SK-N-SH treated with all-trans-retinoic acid at 6 μM for 48 hours (cell line): Measurements from ENCODE around the gene LOXL3.

ENCODE experiments used
- ARNTL ChIP-seq: fragments of 450-650 bp; formaldehyde crosslinking; IDR thresholded peaks from 2 replicates; pipeline ENCODE4 v1.5.0; 2020; ENCODE audit warnings: low read depth, mild to moderate bottlenecking, moderate library complexity, borderline replicate concordance
- CSDC2 ChIP-seq: fragments of 250-450 bp; sonication (Bioruptor Pico); IDR thresholded peaks from 2 replicates; pipeline ENCODE4 v1.5.0; 2020; ENCODE audit warnings: mild to moderate bottlenecking, moderate library complexity
- ISL1 ChIP-seq: fragments of 250-450 bp; sonication (Bioruptor Pico); IDR thresholded peaks from 2 replicates; pipeline ENCODE4 v2.1.2; 2022; ENCODE audit warnings: mild to moderate bottlenecking, moderate library complexity
- PATZ1 ChIP-seq: fragments of 250-450 bp; sonication (Bioruptor Pico); IDR thresholded peaks from 2 replicates; pipeline ENCODE4 v1.8.0; 2020; ENCODE audit warnings: mild to moderate bottlenecking, moderate library complexity, borderline replicate concordance
- RARB ChIP-seq: fragments of 250-450 bp; sonication (Bioruptor Pico); IDR thresholded peaks from 2 replicates; pipeline ENCODE4 v1.8.0; 2021; ENCODE audit warnings: mild to moderate bottlenecking, moderate library complexity
- SNAI2 ChIP-seq: fragments of 250-450 bp; sonication (Bioruptor Pico); IDR thresholded peaks from 2 replicates; pipeline ENCODE4 v1.5.0; 2020; ENCODE audit warnings: mild to moderate bottlenecking, moderate library complexity
- ZC3H10 ChIP-seq: fragments of 250-450 bp; sonication (Bioruptor Pico); IDR thresholded peaks from 2 replicates; pipeline ENCODE4 v1.5.1; 2021; ENCODE audit warnings: mild to moderate bottlenecking, moderate library complexity
- ZNF565 ChIP-seq: fragments of 450-650 bp; formaldehyde crosslinking; conservative IDR thresholded peaks from 2 replicates; pipeline ENCODE4 v1.5.0; 2020; ENCODE audit warnings: low read depth, mild to moderate bottlenecking, moderate library complexity
- TF ChIP-seq, protein P1 (sequence below): fragments of 250-450 bp; sonication (Bioruptor Pico); IDR thresholded peaks from 2 replicates; pipeline ENCODE4 v1.5.1; 2021; ENCODE audit warnings: mild to moderate bottlenecking, moderate library complexity
- TF ChIP-seq, protein P2 (sequence below): fragments of 250-450 bp; sonication (Bioruptor Pico); IDR thresholded peaks from 2 replicates; pipeline ENCODE4 v1.5.1; 2020; ENCODE audit warnings: low read depth, mild to moderate bottlenecking, moderate library complexity

GRCh38 chr2:74510272-74510671 is 43.5 kb downstream of the LOXL3 start:
- no peak for TF ChIP-seq SNAI2 (CRISPR knock-in tag)
- TF ChIP-seq, protein P1, sequence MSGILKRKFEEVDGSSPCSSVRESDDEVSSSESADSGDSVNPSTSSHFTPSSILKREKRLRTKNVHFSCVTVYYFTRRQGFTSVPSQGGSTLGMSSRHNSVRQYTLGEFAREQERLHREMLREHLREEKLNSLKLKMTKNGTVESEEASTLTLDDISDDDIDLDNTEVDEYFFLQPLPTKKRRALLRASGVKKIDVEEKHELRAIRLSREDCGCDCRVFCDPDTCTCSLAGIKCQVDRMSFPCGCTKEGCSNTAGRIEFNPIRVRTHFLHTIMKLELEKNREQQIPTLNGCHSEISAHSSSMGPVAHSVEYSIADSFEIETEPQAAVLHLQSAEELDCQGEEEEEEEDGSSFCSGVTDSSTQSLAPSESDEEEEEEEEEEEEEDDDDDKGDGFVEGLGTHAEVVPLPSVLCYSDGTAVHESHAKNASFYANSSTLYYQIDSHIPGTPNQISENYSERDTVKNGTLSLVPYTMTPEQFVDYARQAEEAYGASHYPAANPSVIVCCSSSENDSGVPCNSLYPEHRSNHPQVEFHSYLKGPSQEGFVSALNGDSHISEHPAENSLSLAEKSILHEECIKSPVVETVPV (CRISPR knock-in tag): no peak
- TF ChIP-seq ZC3H10 (CRISPR knock-in tag): no peak
- TF ChIP-seq ARNTL: no peak
- no peak for TF ChIP-seq RARB (CRISPR knock-in tag)
- no peak for TF ChIP-seq CSDC2 (CRISPR knock-in tag)
- no peak for TF ChIP-seq ISL1 (CRISPR knock-in tag)
- TF ChIP-seq PATZ1 (CRISPR knock-in tag): no peak
- no peak for TF ChIP-seq ZNF565
- TF ChIP-seq, protein P2, sequence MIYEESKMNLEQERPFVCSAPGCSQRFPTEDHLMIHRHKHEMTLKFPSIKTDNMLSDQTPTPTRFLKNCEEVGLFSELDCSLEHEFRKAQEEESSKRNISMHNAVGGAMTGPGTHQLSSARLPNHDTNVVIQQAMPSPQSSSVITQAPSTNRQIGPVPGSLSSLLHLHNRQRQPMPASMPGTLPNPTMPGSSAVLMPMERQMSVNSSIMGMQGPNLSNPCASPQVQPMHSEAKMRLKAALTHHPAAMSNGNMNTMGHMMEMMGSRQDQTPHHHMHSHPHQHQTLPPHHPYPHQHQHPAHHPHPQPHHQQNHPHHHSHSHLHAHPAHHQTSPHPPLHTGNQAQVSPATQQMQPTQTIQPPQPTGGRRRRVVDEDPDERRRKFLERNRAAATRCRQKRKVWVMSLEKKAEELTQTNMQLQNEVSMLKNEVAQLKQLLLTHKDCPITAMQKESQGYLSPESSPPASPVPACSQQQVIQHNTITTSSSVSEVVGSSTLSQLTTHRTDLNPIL (CRISPR knock-in tag): no peak
